Measurements from ENCODE around the gene SIRPA.
"Not testable (repeated sequence)": the region's sequence is repeated elsewhere in the genome, so short reads cannot be mapped to it uniquely, and the experiment has no call there.

SIRPA gene

GRCh38 chr20:1909097-1909496 lies 13.9 kb downstream of the SIRPA start:
- DNase-seq: no peak

GRCh38 chr20:1911536-1911935 lies 16.3 kb downstream of the SIRPA start:
- no peak for DNase-seq

- DNase-seq: no peak
Measured at GRCh38 chr20:1912053-1912452, 16.8 kb downstream of the SIRPA start.

- no peak for DNase-seq
Measured at GRCh38 chr20:1912646-1913045, 17.4 kb downstream of the SIRPA start.

GRCh38 chr20:1915233-1915632 lies 20.0 kb downstream of the SIRPA start:
- DNase-seq: not testable (repeated sequence)

- no peak for DNase-seq
Measured at GRCh38 chr20:1915725-1916124, 20.5 kb downstream of the SIRPA start.

- no peak for DNase-seq
Measured at GRCh38 chr20:1917786-1918185, 22.6 kb downstream of the SIRPA start.

- no peak for DNase-seq
Measured at GRCh38 chr20:1918491-1919165, 23.4 kb downstream of the SIRPA start.

GRCh38 chr20:1920252-1920651 lies 25.0 kb downstream of the SIRPA start:
- DNase-seq: no peak

DNA sequence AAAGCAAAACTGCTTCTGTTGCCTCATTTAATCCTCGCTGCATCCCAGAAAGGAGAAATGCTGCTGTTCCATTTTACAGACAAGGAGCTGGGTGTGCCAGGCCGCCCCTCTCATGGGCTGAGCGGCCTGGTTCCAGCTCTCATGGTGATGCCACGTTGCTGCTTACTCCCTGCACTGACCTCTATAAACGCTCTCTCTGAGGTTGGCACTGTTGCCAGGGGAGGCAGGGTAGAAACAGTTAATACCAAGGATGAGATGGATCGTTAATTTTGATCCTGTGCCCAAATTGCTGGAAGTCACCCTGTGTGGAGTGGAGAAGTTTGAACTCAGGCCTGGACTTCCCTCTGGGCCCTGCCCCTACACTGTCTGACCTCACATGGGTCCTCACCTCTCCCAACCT lies 25.6 kb downstream of the SIRPA start:
- no peak for DNase-seq

DNA sequence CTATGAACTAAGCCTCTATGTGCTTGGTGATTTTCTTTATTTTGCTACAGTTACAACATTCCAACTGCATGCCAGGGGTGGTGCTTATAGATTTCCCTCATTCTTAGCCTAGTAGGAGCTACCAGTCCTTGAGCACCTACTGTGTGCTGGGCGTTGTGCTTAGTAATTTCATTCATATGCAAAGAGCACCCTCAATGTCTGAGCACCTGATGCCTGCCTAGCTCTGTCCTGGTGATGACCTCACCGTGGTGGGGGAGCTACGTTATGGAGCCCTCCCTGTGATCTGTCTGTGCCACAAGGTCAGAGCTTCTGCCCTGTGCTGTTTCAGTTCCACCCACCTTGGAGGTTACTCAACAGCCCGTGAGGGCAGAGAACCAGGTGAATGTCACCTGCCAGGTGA lies 26.8 kb downstream of the SIRPA start:
- DNase-seq: not testable (repeated sequence)

DNA sequence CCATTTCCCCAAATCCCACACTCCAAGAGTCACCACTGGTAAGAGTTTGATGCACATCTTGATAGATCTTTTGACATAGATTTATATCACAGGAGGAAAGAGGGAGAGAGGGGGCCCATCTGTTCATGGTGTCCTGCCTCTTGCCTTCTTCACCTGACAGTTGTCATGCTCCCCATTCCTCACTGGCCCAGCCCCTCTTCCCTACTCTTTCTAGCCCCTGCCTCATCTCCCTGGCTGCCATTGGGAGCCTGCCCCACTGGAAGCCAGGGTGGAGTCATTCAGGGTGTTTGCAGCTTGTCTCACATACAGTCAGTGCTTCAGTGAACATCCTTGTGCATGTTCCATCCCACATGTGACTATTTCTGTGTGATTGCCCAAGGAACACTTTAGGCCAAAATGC lies 27.6 kb downstream of the SIRPA start:
- no peak for DNase-seq

GRCh38 chr20:1924910-1925861 lies 30.0 kb downstream of the SIRPA start:
- no peak for DNase-seq

DNA sequence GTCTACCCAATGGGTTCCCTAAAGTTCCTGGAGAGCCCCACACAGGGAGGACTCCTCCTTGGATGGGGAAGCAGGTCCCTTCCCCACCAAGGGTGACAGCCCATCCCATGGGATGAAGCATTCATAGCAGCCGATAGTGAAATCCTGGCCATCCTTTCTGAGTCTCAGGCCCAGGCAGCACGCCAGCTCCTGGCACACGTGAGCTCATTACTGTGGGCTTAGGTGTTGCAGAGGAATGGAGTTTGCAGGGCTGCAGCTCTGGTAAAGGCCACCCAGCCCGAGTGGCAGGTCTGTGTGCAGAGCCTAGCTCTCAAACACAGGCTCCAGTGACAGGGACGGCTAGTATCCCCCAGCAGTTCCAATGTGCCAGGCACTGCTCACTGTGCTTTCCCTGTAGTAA lies 31.0 kb downstream of the SIRPA start:
- DNase-seq: no peak

GRCh38 chr20:1927217-1927616 lies 32.0 kb downstream of the SIRPA start:
- no peak for DNase-seq

- DNase-seq: no peak
Measured at GRCh38 chr20:1928154-1928553, 32.9 kb downstream of the SIRPA start.

- no peak for DNase-seq
Measured at GRCh38 chr20:1928782-1929181, 33.6 kb downstream of the SIRPA start.

- DNase-seq: no peak
Measured at GRCh38 chr20:1929460-1929859, 34.3 kb downstream of the SIRPA start.

DNA sequence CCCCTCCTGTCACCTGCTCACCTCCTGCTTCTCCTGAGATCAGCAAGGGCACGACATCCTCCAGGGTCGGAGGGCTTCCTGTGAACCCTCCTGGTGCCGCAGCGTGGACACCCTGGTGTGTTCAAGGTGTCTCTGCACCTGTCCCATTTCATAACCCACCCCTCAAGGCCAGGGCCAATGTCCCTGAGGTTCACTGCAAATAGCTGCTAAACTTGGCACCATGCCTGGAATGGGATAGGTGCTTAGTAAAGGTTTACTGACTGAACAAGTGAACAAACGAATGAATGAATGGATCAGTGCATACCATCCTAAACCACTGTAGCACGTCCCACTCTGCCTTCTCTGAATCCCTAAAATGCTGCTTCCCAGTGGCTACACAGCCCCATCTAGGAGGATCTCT lies 35.0 kb downstream of the SIRPA start:
- DNase-seq: no peak

- no peak for DNase-seq
Measured at GRCh38 chr20:1931830-1932229, 36.6 kb downstream of the SIRPA start.

DNA sequence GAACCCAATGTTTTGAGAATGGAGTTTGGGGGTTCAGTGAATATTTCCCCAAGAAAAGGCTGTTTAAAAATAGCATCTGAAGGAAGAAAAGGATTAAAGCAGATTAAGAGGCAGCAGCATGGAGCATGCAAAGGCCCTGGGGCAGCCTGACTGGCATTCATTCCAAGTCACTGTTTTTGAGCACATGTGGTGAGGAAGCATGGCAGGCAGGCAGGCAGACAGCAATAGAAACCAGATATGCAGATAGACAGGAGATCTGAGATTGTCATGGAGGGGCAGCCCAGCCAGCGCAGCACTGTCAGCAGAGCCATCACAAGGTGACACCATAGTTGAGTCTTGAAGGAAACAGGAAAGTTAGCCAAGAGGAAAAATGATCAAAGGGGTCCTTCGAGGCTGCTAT lies 37.8 kb downstream of the SIRPA start:
- DNase-seq: no peak

DNA sequence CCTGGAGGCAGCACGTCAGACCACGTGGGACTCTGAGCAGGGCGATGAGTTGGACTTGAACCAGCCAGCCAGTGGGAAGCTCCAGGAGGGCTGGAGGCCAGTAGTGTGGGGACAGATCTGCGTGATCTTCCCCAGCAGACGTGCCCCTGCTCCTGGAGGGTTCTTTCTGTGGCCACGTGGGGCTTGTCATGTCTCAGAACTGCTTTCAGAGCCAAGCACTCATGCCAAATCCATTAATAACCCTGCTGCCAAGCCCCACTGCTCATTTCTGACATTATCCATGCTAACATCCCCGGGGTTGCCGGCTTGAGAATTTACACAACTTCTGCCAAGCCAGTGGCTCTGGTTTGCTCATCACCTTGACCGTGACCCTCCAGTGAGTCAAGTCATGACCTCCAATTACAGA lies 38.3 kb downstream of the SIRPA start:
- DNase-seq: no peak

DNA sequence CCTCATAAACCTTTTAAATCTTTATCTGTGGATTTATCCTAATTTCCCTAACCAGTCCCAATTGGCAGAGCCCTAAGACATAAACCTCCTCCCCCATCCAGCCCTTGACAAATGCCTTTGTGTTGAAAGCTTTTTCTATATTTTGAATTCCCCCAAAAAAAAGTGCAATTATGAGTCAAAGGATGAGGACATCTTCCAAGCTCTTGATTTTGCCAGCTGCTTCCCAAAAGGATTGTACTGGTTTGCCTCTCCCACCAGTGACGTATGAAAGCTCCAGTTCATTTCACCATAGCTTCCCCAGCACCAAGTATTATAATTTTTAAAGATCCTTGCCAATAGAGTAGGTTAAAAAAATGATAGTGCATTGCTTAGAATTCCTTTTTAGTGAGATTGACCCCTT lies 38.9 kb downstream of the SIRPA start:
- DNase-seq: no peak
